Kidney epithelial cell (primary cell): ENCODE measurements around the gene LRRC15. TPM values are rescaled to one million over a fixed set of nuclear protein-coding genes. Genes with fewer than 3 reads are reported as not detected.

ENCODE experiments used
- DNase-seq: peaks from one replicate; pipeline ENCODE4 v3.0.0-alpha.2; 2010; ENCODE audit warnings: low read depth
- H3K27me3 ChIP-seq: 2 replicates; pipeline ENCODE4 v1.6.0; 2011; ENCODE audit warnings: low read length; ENCODE audit not compliant: control insufficient read depth, insufficient read depth
- H3K36me3 ChIP-seq: 2 replicates; pipeline ENCODE4 v1.5.1; 2011; ENCODE audit warnings: low read length; ENCODE audit not compliant: control insufficient read depth, insufficient read depth
- H3K4me3 ChIP-seq: 2 replicates; pipeline ENCODE4 v1.5.1; 2011; ENCODE audit warnings: low read depth, mild to moderate bottlenecking, control low read depth, low read length
- total RNA-seq: library from RNA; depleted of rRNA; stranded (reverse); fragments of >200 nt; gene quantifications from 2 replicates; pipeline ENCODE4 v1.2.3, GENCODE V29; 2015
- TF ChIP-seq, protein P1 (sequence below): IDR thresholded peaks from 2 replicates; pipeline ENCODE4 v1.5.1; 2011; ENCODE audit warnings: mild to moderate bottlenecking, moderate library complexity, low read length, control low read depth, inconsistent platforms; ENCODE audit not compliant: insufficient read depth, poor library complexity, severe bottlenecking

LRRC15 gene
- total RNA-seq, 1 donor from 2014 or later, result not detected

DNA sequence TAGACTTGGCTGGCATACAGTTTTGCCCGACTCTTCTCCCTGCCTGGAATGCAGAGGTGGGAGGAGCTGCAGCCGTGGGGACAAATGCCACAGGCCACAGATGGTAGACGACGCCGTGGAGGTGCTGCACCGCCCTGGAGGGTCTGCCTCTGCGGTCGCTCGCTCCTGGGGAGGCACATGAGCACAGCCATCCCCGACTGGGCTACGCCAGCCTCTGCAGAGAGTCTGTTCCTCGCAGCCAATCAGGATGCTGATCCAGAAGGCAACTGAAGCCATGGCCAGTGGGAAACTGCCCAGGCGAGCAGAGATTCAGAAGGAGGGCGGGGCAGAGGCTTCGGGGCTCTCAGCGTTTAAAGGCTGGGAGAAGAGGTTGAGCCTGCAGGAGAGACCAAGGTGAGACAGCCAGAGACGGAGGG is 11.9 kb upstream of the LRRC15 start:
- Histone ChIP-seq H3K36me3 (no peaks in the 10 kb centered on the region), H3K4me3 (peak overlapping the region; percentile 17), H3K27me3 (peaks cover 25% of the 10 kb centered on the region)
- TF ChIP-seq, protein P1, sequence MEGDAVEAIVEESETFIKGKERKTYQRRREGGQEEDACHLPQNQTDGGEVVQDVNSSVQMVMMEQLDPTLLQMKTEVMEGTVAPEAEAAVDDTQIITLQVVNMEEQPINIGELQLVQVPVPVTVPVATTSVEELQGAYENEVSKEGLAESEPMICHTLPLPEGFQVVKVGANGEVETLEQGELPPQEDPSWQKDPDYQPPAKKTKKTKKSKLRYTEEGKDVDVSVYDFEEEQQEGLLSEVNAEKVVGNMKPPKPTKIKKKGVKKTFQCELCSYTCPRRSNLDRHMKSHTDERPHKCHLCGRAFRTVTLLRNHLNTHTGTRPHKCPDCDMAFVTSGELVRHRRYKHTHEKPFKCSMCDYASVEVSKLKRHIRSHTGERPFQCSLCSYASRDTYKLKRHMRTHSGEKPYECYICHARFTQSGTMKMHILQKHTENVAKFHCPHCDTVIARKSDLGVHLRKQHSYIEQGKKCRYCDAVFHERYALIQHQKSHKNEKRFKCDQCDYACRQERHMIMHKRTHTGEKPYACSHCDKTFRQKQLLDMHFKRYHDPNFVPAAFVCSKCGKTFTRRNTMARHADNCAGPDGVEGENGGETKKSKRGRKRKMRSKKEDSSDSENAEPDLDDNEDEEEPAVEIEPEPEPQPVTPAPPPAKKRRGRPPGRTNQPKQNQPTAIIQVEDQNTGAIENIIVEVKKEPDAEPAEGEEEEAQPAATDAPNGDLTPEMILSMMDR, result no peak
- DNase-seq, result no peak

DNA sequence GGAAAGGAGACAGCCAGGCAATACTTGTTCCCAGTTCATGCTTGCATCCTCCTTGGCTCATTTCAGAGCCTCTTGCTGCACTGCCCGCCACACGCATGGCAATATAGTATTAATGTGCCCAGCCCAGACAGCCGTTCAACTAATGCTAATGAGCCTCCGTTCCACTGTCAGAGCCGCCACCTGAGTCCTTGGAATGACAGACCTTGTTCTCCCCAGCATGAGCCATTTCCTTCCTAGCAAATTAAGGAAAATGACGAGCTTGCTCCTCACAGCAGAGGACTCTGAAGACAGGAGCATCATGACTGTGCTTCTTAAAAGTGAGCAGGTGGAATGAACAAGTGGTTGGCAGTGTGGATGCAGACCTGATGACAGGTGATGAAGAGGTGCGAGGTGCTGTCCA is 10.8 kb upstream of the LRRC15 start:
- TF ChIP-seq, protein P1, result no peak
- H3K27me3 ChIP-seq, result peaks cover 26% of the 10 kb centered on the region
- DNase-seq, result no peak
- H3K36me3 ChIP-seq, result no peaks in the 10 kb centered on the region
- no peak overlapping the region for H3K4me3 ChIP-seq

DNA sequence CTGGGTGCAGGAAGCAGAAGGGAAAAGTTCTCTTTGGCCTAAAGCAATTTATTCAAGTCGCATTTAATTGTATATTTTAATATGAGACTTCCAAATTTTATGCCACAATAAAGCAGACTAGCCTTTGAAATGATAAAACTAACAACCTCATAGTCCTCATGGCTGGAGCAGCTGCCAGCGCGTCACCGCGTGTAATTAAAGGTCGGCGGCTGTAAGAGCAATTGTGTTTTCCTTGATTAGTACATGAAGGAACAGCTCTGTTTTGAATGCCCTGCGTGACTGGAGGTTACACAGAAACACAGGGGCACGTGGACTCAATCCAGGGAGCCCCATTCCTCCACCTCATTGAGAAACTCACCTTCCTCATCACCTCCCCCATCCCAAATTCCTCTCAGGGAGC is 10.1 kb upstream of the LRRC15 start:
- no peak overlapping the region for H3K4me3 ChIP-seq
- DNase-seq, result no peak

DNA sequence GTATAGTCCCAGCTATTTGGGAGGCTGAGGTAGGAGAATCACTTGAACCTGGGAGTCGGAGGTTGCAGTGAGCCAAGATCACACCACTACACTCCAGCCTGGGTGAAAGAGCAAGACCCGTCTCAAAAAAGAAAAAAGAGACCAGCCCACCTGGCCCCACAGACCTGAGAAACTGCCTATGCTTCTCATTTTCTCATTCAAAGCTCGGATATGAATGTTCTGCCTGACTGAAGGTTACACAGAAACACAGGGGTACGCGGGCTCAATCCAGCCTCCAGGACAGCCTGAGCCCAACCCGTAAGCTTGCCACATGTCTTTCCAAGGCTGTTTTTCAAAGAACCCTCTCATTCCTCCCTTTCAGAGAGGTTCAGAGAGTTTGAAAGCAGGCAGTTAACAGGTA is 9.7 kb upstream of the LRRC15 start:
- H3K36me3 ChIP-seq, result no peaks in the 10 kb centered on the region
- DNase-seq, result no peak
- TF ChIP-seq, protein P1, result no peak
- H3K4me3 ChIP-seq, result no peak overlapping the region
- H3K27me3 ChIP-seq, result peaks cover 22% of the 10 kb centered on the region

More for the DNA sequence above, 10.1 kb upstream of the LRRC15 start:
- Histone ChIP-seq H3K27me3 (peaks cover 26% of the 10 kb centered on the region), H3K36me3 (no peaks in the 10 kb centered on the region)
- TF ChIP-seq, protein P1, result no peak

DNA sequence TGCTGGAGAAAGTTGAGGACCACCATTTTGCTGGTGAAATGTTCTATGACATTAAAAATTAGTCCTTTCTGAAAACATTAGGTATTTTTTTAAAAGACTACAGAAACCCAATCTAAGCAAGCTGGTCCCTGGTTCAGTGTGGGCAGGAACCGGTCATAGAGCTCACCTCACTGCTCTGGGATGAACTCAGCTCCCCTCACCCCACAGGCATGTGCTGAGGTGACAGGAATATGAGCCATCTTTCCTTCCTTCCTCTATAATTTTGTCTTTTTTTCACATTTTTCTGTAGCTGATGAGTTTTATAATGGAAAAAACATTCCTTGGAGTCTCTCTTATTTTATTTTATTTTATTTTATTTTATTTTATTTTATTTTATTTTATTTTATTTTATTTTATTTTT is 8.2 kb upstream of the LRRC15 start:
- no peak for DNase-seq
- H3K27me3 ChIP-seq, result peaks cover 15% of the 10 kb centered on the region
- no peaks in the 10 kb centered on the region for H3K36me3 ChIP-seq
- TF ChIP-seq, protein P1, result no peak
- no peak overlapping the region for H3K4me3 ChIP-seq

DNA sequence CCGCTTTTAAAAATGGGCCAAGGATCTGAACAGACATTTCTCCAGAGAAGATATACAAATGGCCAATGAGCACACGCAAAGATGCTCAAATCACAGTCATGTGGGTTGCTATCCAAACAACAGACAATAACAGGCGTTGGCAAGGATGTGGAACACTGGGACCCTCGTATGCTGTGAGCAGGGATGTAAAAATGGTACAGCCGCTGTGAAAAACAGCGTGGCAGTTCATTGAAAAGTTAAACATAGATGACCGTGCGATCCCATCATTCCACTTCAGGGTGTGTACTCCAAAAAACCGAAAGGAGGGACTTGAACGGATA is 6.7 kb upstream of the LRRC15 start:
- Histone ChIP-seq H3K4me3 (no peak overlapping the region), H3K36me3 (no peaks in the 10 kb centered on the region), H3K27me3 (peaks cover 14% of the 10 kb centered on the region)
- TF ChIP-seq, protein P1, result no peak
- no peak for DNase-seq
